ENCODE results near the gene TBC1D21. TPM values are rescaled to one million over a fixed set of nuclear protein-coding genes. Genes with fewer than 3 reads are reported as not detected.
"Not testable (repeated sequence)": the region's sequence is repeated elsewhere in the genome, so short reads cannot be mapped to it uniquely, and the experiment has no call there.

Gene TBC1D21
- total RNA-seq, 1 donor from 2014 or later, result not detected

DNA sequence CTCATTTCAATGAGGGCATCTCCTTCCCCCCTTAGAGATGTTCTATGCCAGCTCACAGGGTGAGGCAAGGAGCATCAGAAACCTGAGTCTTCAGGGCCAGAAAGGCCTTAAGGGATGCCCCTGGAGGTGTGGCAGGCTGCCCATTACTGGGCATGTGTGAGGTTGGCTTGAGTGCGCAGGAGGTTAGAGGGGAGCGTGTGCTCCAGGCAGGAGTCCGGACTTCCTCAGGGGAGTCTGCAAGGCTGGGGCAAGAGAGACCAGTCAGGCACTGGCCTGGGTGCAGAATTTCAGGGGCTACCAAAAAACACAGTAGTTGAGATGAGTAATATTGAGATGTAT, 54.8 kb downstream of the TBC1D21 start:
- no peak for DNase-seq (ENCODE audit: low read depth in 2 of 2)

DNA sequence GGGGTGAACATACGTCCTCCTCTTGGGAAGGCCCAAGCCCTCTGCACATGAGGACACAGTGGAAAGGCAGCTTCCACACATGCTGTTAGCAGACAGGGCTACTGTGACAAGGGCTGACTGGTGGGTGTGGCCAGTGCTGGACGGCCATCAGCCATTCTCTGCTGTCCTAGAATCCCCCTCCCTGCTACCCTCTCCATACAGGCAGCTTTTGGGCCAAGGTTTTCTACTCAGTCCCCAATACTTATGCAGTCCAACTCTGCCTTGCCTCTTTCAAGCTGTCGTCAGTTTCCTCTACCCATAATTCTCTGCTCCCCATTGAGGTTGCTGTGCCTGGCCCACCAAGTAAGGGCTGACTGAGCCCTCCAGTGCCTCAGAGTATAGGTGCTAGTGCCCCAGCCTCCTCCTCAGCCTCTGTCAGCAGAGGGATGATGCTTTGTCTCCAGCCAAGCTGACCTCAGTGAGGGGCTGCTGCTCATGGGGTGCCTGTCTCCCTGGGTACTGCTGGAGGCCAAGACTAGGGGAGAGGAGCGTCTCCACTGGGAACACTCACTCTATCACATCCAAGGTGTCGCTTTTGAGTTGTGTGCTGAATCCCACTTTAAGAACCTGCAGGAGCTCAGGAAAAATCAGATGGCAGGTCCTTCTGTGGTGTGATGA, 55.7 kb downstream of the TBC1D21 start:
- no peak for DNase-seq (ENCODE audit: low read depth in 2 of 2)

DNA sequence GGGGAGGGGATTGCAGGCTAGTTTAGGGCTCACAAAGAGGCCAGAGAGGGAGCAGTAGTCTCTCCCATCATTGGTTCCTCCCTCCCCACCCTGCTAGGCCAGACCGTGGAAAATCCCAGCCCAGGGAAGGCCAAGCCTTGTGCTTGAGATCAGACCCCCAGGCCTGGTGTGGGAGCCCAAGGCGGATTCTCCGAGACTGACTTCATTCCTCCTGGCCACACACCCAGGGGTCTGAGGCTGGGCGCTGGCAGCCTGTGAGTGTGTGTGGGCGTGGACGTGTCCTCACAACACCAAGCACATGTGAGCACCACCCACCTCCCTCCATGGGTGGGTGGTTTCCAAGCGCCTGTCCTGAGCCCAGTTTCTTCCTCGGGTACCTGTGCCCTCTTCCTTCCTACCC, 57.0 kb downstream of the TBC1D21 start:
- DNase-seq (ENCODE audit: low read depth in 2 of 2), result no peak

DNA sequence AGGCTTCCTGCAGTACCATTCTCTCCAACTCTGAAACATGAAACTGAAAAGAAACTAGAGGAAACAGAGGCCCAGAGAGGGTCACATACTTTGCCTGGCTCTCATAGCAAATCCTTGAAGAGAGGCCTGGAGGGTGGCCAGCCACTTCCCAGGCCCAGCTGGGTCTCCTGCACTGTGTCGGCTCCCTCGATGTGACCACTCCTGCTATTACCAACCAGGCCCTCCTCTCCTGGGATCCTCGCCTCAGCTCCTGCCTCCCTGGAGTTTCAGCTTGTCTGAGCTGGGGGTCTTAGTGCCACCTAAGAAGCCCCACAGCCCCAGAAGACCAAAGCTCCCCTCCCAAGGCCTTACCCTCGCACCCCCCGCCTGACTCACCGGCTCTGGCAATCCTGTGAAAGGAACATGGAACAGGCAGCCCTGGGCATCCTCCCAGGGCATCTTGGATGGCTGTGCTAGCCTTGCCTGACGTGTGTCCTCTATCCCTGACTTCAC, 57.5 kb downstream of the TBC1D21 start:
- DNase-seq (ENCODE audit: low read depth in 2 of 2), result no peak

DNA sequence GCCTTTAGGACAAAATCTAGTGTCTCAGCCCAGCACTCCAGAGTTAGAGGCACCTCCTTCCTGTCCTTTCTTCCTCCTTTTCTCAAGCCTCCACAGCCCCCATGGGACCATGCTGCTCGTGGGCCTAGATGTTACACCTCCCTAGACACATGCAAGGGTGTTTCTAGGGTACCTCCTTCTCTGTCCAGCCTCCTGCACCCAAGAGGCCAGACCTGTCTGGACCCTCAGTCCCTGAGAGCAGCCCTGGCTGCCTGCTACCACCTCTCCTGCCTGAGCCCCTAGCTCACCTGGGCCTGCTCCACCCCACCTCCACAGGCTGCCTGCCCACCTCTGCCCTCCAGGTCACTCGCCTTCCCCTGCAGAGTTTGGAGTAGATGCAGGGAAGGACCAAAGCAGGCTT, 58.1 kb downstream of the TBC1D21 start:
- DNase-seq (ENCODE audit: low read depth in 2 of 2), result no peak

DNA sequence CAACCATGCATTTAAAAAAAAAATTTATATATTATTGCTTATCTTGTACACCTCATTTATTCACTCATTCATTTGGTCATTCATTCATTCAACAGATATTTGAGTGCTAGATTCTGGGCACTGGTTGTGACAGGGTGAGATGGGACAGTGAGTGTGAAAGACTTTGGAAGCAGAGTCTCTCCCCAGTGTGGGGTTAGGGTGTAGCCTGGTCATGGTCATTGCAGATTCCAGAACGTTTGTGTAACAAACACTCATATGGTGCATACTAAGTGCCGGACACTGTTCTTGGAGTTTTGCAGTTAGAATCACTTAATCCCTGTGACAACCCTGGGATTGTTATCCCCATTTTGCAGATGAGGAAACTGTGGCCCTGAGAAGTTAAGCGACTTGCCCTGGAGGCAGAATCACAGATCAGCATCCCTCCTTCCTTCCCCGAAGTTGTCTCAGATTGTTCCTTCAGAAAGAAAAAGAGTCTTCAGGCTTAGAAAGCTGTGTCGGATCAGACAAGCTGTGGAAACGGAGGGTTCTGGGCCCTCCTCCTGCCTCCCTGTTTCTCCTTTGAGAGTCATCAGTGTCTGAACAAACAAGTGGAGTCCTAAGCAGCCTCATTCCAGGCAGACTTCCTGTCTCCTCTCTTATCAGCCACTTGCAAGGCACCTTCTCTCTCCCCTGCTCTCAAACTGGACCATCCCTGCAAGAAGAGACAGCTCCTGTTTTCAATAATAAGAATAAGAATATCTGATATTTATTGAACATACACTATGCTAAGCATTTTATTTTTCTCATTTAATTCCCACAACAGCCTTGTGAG, 59.2 kb downstream of the TBC1D21 start:
- DNase-seq (ENCODE audit: low read depth in 2 of 2), result peak in 1 of 2 donors; percentile 63

DNA sequence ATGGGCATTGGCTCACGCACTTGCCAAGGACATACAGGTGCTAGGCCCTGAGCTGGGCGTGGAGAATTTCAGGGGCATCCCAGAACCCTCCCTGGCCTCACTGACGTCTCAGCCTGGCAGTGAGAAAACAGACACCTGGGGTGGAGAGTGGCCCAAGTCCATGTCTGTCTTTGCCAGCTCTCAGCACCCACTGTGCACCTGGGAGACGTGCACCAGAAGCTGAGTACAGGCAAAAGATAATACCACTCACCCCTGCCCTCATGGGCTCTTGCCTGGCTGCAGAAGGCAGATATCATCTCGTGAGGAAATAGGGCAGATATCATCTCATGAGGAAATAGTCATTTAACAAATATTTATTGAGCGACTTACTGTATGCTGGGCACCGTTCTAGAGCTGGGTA, 60.9 kb downstream of the TBC1D21 start:
- DNase-seq (ENCODE audit: low read depth in 2 of 2), result no peak

DNA sequence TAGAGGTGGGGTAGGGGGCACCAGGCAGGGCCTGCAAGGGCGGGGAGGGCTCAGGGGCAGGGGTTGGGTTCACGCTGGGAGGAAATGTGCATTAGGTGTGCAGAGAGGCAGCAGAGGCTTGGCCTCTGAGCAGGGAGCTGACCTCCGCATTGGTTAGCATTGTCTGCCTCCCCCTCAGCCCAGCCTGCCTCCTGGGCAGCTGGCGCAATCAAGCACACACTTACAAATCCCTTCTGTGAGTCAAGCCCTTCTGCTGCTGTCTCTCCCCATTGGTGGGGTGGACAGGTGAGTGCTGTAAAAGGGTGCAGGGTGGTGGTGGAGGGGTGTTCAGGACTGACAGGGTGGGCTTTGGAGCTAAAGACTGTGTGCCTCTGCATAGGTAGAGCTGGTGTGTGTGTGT, 62.2 kb downstream of the TBC1D21 start:
- no peak for DNase-seq (ENCODE audit: low read depth in 2 of 2)

DNA sequence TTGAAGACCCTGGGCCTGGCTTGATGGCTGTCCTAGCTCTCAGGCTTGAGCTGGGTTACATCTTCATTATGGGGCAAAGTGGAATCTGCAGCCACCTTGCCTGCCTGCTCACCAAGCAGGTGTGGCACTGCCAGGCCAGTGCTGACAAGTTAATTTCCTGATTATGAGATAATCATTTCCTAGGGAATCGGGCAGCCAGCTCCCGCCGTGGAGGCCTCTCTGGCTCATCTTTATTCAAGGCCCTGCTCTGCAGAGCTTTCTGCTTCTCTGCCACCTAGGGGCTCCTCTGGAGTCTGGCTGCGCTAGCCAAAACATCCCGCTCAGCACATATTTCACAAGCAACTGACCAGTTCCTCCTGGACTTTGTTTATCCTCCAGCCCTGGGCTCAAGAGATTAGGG, 62.8 kb downstream of the TBC1D21 start:
- DNase-seq (ENCODE audit: low read depth in 2 of 2), result peak in 1 of 2 donors; percentile 40

DNA sequence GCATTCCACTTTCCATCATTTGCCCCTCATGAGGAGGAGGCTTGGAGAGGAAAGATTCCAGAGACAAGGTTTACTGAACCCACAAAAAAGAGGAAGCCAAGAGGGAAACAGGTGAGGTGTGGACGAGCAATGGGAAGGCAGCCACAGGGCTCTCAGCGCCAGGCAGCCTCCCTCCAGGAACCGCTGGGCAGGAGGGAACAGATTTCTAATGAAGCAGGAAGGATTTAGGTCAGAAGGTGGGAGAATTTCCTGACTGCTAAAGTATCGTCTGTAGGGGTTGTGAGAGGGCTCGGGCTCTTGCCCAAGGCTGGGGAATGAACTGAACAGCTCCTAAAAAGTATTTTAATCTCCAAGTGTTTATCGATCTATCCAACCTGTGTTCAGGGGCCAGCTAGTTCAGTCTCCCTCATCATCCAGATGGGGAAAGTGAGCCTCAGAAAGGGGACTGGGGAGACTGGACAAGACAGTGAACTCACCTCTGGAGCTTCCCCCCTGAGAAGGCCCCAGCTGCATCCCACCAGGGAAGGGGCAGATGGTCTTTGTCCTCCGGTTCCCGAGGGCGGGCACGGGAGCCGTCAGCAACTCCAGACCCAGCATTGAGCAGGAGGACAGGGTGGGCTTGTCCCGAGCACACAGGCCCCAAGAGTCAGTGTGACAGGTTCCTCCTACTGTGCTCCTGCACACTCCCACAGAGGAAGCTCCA, 63.4 kb downstream of the TBC1D21 start:
- no peak for DNase-seq (ENCODE audit: low read depth in 2 of 2)

DNA sequence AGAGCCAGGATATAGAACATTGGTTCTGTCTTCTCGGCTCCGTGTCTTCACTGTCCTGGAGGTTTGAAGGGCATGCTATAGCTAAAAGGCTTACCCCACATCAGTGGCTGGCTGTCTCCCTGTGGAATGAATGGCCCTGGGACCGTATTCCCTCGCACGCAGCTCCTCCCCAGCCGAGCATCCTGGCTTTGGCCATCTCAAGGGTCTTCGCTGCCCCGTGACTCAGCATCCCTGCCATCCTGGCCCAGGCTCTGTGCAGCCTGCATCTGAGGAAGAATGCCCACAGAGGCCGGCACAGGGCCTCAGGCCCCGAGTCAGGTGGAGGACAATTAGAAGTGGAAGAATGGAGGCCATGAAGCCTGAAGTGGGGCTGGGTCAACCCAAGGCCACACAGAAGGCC, 63.9 kb downstream of the TBC1D21 start:
- DNase-seq (ENCODE audit: low read depth in 2 of 2), result no peak

DNA sequence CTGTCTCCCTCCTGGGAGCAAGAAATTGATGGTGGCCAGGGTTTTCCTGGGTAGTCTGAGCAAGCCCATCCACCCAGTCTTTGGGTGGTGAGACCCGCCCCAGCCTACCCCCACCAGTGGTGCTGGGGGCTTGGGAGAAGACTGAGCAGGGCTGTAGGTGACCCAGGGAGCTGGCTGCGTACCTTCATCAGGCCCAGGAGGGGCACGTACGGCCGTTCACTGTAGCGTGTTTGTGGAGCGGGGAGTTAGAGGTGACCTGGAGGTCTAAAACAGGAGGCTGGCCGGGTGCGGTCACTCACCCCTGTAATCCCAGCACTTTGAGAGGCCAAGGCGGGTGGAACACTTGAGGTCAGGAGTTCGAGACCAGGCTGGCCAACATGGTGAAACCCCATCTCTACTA, 64.4 kb downstream of the TBC1D21 start:
- no peak for DNase-seq (ENCODE audit: low read depth in 2 of 2)

DNA sequence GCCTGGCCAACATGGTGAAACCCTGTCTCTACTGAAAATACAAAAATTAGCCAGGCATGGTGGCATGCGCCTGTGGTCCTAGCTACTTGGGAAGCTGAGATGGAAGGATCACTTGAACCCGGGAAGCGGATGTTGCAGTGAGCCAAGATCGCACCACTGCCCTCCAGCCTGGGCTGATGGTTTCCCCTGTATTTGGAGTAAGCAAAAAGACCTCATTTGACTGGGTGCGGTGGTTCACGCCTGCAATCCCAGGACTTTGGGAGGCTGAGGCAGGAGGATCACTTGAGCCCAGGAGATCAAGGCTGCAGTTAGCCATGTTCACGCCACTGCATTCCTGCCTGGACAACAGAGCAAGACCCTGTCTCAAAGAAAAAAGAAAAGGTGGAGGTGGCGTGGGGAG, 65.2 kb downstream of the TBC1D21 start:
- DNase-seq (ENCODE audit: low read depth in 2 of 2), result not testable (repeated sequence)

Other genes with a start within 250 kb of the TBC1D21 start
- gene NPTN, start 240.2 kb upstream of the TBC1D21 start, total RNA-seq, result 77.2 and 125 TPM in 2 replicates
- gene CD276, start 189.2 kb upstream of the TBC1D21 start, total RNA-seq, result 33.1 and 51.2 TPM in 2 replicates
- gene INSYN1, start 120.2 kb upstream of the TBC1D21 start, total RNA-seq, result 0.13 and 0.51 TPM in 2 replicates
- gene LOXL1, start 52.9 kb downstream of the TBC1D21 start, total RNA-seq, result 0.13 and 0.38 TPM in 2 replicates
- 8.6 and 13.7 TPM in 2 replicates for gene STOML1, start 118.7 kb downstream of the TBC1D21 start, total RNA-seq
- gene PML, start 121.2 kb downstream of the TBC1D21 start, total RNA-seq, result 28.9 and 62.2 TPM in 2 replicates
- not detected in 2 replicates for gene GOLGA6A, start 209.0 kb downstream of the TBC1D21 start, total RNA-seq

All from dermis microvascular lymphatic vessel endothelial cell (primary cell).